ENCODE measurements around the gene MED25. TPM values are rescaled to one million over a fixed set of nuclear protein-coding genes. Genes with fewer than 3 reads are reported as not detected.

Gene MED25
- total and polyA plus RNA-seq, 9 of the 15 experiments (the other 6 are each of a cell fraction or from before 2014, with no cell fraction given): 4.1 to 93.9 (median 19.3) TPM

- no peak for TF ChIP-seq FIP1L1 (IDR thresholded peaks at IDR 0.05; ENCODE audit: low read depth, low read length, poor library complexity, severe bottlenecking)
- peak; percentile 71 for TF ChIP-seq E2F8 (IDR thresholded peaks at IDR 0.05; ENCODE audit: low read depth, partially characterized antibody)
- no peak for TF ChIP-seq ZNF551 (CRISPR knock-in tag; IDR thresholded peaks at IDR 0.05)
- no peak for TF ChIP-seq ZBED1 (IDR thresholded peaks at IDR 0.05)
- no peak for TF ChIP-seq ZZZ3 (IDR thresholded peaks at IDR 0.05)
- TF ChIP-seq, protein P1, sequence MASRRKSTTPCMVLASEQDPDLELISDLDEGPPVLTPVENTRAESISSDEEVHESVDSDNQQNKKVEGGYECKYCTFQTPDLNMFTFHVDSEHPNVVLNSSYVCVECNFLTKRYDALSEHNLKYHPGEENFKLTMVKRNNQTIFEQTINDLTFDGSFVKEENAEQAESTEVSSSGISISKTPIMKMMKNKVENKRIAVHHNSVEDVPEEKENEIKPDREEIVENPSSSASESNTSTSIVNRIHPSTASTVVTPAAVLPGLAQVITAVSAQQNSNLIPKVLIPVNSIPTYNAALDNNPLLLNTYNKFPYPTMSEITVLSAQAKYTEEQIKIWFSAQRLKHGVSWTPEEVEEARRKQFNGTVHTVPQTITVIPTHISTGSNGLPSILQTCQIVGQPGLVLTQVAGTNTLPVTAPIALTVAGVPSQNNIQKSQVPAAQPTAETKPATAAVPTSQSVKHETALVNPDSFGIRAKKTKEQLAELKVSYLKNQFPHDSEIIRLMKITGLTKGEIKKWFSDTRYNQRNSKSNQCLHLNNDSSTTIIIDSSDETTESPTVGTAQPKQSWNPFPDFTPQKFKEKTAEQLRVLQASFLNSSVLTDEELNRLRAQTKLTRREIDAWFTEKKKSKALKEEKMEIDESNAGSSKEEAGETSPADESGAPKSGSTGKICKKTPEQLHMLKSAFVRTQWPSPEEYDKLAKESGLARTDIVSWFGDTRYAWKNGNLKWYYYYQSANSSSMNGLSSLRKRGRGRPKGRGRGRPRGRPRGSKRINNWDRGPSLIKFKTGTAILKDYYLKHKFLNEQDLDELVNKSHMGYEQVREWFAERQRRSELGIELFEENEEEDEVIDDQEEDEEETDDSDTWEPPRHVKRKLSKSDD (conservative IDR thresholded peaks at IDR 0.05; ENCODE audit: low read length): no peak
- no peak for TF ChIP-seq ZNF23 (CRISPR knock-in tag; IDR thresholded peaks at IDR 0.05)
- TF ChIP-seq MLX (CRISPR knock-in tag; conservative IDR thresholded peaks at IDR 0.05): no peak
- no peak for TF ChIP-seq ZKSCAN8 (CRISPR knock-in tag; IDR thresholded peaks at IDR 0.05)
- TF ChIP-seq ZNF280B (CRISPR knock-in tag; IDR thresholded peaks at IDR 0.05): no peak
- no peak for TF ChIP-seq ZNF41 (CRISPR knock-in tag; conservative IDR thresholded peaks at IDR 0.05)
- TF ChIP-seq LARP7 (IDR thresholded peaks at IDR 0.05): no peak
- peak in 1 of 2 experiments; percentile 28; a peak in 2 of 4 replicates for TF ChIP-seq HDAC1 (IDR thresholded peaks at IDR 0.05)
- no peak for TF ChIP-seq RAD21 (CRISPR knock-in tag; conservative IDR thresholded peaks at IDR 0.05 in 1 of 2, IDR thresholded peaks at IDR 0.05 in 1 of 2)
- TF ChIP-seq CXXC5 (CRISPR knock-in tag; IDR thresholded peaks at IDR 0.05): peak; percentile 93
- TF ChIP-seq MNT (conservative IDR thresholded peaks at IDR 0.05): peak in 1 of 2 experiments; percentile 51; a peak in 1 of 4 replicates
- TF ChIP-seq PTBP1 (IDR thresholded peaks at IDR 0.05; ENCODE audit: low read depth, low read length): no peak
- no peak for TF ChIP-seq POLR3G (IDR thresholded peaks at IDR 0.05; ENCODE audit: extremely low read depth, insufficient read length, insufficient replicate concordance)
Observed at GRCh38 chr19:49869484-49870308, 51.6 kb downstream of the MED25 start (continued).

Data from K562 (cell line).